ENCODE data around the gene FHAD1.
A peak's percentile ranks its signal among the peaks of the same experiment; 100 is the strongest.

FHAD1 gene

DNA sequence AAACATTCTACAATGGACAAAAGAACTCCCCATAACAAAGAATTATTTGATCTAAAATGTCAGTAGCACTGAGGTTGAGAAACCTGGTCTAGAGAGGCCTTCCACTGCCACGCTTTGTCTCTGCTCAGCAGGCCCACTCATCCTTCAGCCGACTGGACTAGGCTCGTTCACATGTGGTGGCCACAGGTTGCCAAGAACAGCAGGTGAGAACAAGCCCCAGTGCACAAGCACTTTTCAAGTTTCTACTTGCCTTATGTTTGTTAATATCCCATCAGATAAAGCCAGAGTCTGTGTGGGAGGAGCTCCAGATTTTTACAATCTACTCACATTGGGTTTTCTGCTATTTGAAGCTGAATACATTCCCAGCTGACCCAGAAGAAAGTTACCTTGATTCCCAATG is 153.6 kb downstream of the FHAD1 start:
- DNase-seq (ENCODE audit: low read depth in 2 of 2) = no peak

DNA sequence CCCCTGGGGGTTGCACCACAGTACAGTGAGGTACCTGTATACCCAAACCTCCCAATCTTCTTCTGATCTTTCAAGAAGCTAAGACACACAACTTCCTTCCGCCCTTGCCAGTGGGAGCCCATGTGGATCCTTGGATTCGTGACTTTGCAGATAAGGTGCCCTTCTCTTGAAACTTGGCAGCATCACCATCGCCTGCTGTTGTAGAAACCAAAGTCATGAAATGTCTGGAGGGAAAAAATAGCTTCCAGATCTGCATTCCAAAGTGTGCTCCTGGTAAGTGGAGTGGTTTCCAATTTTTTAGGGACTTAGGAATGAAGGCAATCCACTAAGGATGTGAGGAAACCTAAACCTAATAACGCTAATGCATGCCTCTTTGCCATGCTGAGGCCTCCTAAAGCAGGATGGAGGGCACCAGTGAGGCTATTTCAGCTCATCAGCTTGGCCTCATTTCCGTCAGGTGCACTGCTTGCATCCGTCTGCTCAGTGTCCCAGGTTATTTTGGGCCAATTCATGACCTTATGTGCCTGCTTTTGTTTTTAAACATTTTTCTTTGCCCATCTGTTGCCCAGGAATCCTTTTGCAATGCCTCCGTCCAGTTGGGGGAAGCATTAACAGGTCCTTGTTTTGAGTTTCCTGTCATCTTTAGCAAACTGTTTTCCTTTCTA is 154.5 kb downstream of the FHAD1 start:
- DNase-seq (ENCODE audit: low read depth in 2 of 2) = no peak

DNA sequence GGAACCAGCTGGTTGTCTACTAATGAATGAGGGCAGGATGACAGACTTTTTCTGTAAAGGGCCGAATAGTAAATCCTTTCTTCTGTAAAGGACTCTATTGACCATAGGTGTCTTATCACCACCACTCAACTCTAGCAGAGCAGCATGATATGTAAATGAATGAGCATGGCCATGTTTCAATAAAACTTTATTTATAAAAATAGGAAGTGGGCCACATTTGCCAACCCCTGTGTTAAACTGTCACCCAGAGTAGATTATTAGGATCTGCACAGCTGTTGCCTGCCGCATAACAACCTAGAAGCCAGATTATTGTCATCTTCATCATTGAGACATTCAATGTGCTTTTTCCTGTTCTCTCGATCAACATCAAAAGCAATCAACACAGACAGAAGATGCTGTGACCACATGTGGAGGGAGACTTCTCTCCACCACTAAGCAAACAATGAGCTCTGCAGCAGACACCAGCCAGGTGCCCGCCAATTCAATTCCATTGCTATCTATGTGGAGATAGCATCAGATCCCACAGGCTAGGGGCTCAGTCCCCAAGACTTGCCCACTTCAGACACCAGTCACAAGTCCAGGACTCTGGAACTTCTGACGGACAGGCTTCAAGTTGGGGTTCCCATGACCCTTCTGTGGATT is 155.9 kb downstream of the FHAD1 start:
- no peak for DNase-seq (ENCODE audit: low read depth in 2 of 2)

DNA sequence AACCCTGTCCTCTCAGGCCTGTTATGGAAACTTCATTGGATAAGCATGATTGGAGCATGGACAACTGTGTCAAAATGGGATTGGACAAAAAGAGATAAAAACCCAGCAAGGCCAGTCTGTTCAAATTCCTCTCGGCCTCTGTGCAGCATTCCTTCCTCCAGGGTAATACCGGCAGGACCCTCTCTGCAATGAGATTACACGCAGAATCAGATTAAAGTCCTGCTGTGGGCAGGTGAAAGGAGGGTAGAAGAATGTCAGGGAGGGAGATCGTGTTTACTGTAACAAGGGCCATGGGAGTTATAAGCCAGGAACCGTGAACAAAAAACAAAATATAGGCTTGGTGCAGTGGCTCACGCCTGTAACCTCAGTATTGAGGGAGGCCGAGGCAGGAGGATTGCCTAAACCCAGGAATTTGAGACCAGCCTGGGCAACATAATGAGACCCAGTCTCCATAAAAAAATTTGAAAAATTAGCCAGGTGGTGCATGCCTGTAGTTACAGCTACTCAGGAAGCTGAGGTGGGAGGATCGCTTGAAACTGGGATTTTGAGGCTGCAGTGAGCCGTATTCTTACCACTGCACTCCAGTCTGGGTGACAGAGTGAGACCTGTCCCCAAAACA is 157.0 kb downstream of the FHAD1 start:
- DNase-seq (ENCODE audit: low read depth in 2 of 2) = no peak

DNA sequence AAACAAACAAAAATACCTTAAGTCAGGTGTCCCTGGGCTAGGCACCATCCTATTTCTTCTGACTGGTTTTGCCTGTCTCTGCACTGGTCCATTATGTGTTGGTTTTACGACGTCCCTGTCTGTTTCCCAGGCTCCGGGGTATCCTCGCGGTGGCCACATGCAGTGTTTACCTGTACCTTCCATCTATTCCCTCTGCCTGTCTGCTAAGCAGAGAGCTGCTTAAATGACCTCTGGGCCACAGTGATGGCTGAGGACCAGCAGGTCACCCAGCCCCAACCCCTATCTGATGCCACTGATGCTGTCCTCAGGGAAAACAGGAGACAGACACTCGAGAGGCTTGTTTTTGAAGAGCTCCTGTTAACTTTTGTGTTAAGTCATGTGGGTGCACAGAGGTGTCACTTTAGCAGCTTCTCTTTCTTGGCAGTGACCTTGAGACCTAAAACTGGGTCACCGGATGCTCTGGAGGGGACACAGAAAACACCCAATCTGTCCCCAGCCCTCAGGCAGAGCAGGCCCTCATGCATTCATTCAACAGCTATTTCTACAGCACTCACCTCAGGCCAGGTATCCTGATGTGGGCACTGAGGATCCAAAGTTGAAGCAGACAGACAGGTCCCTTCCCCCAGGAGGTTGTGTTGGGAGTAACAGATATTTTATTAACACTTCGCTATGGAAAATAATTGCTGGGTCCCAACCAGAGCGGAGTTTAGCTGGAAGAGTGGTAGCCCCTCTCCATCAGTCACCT is 158.3 kb downstream of the FHAD1 start:
- DNase-seq (ENCODE audit: low read depth in 2 of 2) = no peak

DNA sequence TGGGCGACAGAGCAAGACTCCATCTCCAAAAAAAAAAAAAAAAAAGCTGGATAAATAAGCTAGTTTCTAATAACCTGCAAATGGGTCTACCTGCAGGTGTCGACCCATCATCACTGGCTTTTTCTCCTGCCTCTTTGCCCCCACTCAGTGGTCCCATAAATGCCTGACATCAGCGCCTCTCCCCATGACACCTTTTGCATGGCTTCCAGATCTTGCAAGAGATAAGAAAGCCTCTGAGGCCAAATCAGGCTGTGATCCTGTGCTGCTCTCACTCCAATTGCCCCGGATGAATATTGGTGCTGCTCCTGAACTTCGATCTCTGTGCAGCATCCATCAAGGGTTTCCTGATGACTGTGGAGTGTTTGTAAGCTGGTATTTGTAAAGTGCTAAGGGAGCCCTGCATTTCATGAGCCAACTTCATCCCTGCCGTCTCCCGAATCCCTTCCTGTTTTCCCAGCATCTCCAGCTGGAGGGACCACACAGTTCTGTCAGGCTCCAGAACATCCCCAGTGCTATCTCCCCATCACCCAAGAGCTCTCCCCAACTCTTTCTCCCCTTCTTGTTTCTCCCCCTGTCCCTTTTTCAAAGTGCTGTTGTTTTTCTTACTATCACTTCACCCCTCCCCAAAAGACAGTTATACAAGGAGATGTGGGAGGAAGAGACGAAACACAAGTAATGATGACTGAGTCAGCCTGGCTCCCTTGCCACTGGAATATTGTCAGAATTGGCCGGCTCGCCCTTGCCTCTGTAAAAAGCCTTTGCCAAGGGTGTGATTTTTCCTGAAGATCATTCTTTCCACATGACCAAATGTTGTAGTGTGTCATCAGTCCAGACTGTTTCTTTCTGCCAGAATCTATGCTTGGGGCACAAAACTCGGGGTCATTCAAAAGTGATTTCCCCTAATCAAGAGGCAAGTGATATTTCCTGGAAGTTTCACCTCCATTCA is 159.9 kb downstream of the FHAD1 start:
- peak; percentile 30 to 33 for DNase-seq (ENCODE audit: low read depth in 2 of 2)

DNA sequence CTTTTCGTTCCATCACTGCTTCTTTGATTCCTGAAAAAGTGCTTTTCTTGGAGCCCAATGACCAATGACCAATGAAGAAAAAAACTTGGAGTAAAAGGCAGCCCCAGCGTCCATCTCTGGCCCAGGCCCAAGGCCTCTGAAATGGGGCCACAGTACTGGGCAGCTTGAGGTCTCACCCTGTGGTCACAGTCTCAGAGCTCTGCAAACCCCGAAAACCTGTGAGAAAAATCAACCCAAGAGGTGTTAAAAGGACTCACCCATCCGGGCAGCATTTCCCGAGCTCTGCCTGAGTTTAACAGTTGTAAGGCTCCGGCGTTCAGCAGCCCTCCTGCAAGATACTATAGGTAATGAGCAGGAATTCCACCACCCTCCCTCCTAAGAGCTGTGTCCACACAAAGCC is 160.6 kb downstream of the FHAD1 start:
- no peak for DNase-seq (ENCODE audit: low read depth in 2 of 2)

DNA sequence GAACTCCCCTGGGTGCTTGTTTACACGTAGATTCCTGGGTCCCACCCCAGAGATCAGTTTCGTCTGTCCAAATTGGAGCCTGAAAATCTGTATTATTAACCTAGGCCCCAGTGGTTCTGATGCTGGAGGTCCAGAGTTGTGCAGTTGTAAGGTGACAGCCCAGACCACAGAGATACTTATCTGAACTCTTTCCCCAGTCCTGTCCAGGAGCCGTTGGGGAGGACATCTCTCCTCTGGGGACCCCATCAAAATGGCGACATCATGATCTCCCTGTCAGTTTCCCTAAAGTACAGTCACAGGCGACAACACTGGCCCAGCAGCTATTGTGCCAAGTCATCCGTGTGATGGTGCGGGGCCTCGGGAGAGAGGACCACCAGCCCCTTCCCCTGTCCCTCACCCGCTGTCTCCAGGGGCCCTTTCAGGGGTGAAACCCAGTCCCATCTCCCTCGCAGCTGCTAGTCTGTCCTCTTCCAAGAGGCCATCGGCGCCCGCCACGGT is 161.9 kb downstream of the FHAD1 start:
- DNase-seq (ENCODE audit: low read depth in 2 of 2) = no peak

DNA sequence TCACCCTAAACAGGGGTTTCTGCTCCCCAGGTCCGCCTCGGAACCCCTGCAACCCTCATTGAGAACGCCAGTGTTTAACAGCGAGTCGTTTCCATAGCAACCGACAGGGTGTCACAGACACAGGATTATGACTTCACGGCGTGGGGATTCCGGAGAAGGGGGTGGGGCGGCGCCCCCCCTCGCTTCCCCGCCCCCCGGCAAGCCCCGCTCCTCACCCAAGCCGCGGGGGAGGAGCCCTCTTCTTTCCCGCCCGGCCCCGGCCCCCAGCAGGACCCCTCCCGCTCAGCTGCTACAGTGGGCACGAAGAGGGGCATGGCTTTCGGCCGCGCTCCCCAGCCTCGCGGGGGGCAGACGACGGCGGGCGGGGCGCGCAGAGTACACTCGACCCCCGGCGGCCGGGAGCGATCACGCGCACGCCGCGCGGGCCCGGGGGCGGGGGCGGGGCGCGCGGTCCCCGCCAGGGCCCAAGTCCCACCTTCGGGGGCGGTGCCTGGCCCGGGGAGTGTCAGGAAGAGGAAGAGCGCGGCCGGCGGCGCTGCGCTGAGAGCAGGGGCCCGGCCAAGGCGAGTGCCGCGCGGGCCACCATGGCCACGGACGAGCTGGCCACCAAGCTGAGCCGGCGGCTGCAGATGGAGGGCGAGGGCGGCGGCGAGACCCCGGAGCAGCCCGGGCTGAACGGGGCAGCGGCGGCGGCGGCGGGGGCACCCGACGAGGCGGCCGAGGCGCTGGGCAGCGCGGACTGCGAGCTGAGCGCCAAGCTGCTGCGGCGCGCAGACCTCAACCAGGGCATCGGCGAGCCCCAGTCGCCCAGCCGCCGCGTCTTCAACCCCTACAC is 162.6 kb downstream of the FHAD1 start, which contains the start of gene EFHD2:
Gene EFHD2, plus strand, starts transcription at position 501 of the 835 bp plus-strand sequence. Its CDS starts 84 bp downstream, at position 585.
- peak in 1 of 2 experiments; percentile 24 for DNase-seq (ENCODE audit: low read depth in 2 of 2)

DNA sequence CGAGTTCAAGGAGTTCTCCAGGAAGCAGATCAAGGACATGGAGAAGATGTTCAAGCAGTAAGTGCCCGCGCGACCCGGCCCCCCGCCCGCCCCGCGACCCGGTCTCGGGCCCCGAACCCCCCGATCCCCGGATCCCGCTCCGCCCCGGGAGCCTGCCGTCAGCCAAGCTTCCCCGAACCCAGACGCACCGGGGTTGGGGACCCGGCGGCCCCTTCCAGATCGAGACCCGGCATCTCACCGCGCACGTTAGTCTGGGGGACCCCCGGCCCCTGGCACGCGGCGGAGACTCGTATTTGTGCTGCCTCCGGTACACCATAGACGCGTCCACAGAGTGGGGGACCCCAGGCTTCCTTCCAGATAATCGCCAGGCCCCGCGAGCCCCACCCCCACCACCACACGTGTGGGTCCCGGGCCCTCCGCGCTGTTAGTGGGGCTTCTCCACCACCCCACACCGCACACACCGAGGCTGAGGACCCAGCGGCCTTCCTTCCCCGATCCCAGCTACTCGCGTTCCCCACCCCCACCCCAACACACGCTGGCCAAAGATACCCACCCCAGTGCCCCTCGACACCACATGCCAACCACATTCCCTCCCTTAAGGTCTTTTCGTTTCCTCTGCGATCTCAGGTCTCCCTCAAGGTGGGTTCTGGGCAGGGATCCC is 163.3 kb downstream of the FHAD1 start:
- no peak for DNase-seq (ENCODE audit: low read depth in 2 of 2)

DNA sequence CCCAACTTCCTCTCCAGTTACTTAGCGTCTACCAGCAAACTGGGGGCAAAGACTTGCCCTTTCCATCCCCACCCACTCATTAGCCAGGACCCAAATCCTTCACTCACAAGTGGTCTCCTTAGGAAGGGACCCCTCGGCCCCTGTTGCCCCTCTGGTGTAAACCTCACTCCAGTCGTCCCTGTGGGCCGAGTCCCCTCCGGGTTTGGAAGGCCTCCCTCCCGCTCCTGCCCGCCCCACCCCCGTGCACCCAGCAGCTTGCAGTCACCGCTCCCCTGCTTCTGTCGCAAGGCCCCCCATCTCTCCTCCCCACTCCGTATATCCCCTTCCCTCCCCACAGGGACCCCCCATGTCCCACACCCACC is 163.8 kb downstream of the FHAD1 start:
- DNase-seq (ENCODE audit: low read depth in 2 of 2) = no peak

DNA sequence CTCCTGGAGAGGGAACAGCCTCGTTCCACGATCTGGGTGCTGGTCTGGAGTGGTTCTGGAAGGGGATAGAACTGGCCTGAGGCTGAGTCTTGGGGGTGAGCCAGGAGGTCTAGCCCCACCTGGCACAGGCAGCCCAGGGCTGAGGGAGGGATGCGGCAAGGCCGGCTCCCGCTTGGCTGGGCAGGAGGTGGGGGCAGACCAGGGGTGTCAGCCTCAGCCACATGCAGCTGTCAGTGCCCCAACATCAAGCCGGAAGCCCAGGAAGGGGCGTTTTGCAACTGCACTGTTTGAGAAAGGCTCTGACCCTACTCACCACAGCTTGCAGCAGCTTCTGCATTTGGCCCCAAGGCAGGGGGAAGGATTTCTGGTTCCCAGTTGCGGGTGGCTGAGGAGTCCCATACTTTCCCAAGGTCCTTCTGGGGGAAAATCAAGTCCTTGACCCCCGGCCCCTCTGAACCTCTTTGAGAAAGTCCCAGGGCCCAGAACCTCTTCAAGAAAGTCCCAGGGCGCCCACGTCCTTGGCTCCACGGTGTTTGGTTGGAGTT is 164.6 kb downstream of the FHAD1 start:
- no peak for DNase-seq (ENCODE audit: low read depth in 2 of 2)

DNA sequence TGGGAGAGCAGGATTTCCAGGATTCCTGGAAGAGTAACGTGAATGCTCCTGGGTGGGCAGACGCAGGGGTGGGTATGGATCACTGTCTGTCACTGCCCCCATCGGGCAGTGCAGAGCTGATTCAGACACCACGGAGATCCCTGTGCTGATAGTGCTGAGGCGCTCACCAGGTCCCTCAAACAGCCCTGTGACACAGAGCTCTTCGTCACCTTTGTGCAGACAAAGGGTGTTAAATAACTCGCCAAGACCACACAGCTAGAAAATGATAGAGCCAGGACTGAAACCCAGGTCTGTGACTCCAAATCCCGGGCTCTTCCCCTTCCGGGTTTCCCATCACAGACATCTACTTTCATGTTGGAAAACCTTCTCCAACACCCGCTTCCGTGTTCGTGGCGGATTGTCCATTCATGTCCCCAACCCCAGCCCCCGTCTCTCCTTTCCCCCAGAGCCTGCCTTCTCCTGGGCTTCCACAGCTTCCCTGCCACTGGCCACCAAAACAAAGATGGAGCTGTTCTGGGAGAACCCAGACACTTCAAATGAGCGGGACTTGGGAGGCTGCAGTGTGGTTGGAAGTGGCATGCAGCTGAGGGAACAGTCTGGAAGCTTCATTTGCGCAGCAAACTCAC is 165.3 kb downstream of the FHAD1 start:
- DNase-seq (ENCODE audit: low read depth in 2 of 2) = no peak

DNA sequence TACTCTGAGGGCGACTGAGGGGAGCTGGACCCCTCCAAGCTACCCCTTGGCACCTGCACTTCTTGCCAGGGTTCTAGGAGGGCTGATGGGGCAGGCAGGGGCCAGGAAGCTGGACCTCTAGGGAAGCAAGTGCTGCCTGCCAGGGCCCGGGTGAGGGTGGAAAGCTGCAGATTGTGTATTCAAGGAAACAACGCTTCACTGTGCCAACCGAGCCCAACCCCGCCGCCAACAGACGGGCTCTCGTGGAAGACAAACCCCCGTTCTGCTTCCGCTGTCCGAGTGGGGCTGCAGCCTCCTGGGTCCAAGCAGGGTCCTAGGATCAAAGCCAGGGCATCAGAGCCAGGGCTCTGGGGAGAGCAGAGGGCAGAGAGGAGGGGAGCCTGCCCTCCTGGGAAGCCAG is 165.8 kb downstream of the FHAD1 start:
- DNase-seq (ENCODE audit: low read depth in 2 of 2) = no peak

DNA sequence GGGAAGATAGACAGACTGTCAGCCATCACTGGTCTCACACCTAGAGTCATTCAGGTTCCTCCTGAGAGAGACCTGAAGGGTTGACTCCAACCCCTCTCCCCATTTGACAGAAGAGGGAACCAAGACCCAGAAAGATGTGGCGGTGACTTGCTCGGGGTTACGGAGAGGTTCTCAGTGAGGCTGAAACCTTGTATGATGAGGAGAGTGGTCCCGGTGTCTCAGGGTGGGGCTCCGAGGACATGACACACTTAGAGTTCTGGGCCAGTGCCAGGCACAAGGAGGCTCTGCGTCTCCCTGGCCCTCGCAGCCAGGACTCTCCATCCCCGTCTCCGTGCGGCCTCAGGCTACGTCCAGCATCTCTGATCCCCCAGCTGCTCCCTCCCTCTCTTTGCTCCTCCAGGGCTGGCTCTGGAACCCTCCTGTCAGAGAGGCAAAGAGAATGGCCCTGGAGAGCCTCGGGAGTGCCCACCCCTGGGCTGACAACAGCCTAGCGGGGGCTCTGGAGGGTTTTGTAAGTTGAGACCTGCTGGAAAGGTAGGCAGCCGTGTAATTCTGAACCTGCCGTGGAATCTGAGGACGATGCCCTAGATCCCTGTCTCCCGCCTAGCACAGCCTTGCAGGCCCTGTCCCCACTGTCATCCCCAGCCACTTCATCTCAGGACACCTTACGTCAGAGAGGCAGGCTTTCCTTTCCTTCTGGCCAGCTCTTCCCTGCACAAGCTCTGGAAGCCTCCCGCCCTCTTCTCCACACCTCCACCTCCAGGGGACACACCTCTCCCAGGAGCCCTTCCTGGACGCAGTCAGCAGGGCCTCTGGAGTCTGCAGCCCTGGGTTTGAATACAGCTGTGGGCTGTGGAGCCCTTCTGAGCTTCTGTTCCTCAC is 166.8 kb downstream of the FHAD1 start:
- no peak for DNase-seq (ENCODE audit: low read depth in 2 of 2)

DNA sequence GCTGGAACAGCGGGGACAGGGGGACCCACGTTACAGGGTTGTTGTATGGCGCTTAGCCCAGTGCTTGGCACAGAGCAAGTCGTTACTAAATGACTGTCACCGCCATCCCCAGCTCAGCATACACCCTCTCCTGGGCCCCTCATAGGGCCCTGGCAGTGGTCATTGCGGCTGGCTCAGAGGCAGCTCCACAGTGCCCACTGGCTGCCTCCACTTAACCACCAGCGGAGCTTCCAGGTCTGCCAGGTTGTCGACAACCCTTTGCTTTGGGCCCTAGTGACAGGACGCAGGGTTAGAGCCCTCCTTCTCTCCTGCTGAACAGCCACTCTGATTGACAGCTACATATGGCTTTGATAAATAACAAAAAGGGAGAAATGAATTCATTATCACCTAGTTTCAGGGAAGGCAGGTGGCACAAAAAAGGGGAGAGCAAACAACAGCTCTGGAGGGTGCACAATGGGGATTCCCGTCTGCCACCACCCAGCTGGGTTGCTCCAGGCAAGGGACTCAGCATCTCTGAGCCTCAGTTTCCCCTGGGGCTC is 167.5 kb downstream of the FHAD1 start:
- no peak for DNase-seq (ENCODE audit: low read depth in 2 of 2)

DNA sequence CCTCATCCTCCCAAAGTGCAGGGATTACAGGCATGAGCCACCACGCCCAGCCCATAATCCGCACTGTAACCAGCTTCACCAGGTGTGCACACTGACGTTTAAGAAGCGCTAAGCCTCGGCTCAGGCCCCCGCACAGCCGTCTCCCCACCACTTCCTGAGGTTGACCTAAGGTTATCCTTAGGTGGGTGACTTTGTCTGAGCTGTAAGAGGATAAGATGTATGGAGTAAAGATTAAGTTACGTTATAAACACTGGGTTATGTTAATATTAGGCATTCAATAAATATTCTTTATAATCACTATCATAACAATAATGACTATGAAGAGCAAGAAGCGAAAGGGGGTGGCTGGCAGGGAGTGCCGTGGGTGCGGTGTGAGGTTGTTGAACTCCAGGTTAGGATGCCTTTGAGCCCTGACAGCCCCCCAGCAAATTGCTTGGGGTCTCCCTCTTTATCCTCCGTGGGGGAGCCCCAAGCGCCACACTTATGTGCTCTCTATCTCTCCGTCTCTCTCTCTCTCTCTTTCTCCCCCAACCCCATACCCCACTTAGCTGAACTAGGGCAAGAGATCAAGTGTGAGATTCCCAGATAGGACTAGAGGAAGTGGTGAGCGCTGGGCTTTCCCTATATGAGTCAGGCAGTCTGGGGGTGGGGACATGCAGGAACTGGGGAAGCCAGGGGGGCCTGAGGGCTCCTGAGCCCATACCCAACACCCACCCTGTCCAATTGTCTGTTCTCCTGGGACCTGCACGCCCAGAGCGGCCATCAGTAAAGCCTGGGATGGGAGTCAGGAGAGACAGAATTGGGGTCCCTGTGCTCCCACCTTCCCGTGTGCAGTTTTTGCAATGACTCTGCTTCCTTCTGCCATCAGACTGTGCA is 170.3 kb downstream of the FHAD1 start:
- no peak for DNase-seq (ENCODE audit: low read depth in 2 of 2)
